ENCODE results near the gene SPRN.

DNA sequence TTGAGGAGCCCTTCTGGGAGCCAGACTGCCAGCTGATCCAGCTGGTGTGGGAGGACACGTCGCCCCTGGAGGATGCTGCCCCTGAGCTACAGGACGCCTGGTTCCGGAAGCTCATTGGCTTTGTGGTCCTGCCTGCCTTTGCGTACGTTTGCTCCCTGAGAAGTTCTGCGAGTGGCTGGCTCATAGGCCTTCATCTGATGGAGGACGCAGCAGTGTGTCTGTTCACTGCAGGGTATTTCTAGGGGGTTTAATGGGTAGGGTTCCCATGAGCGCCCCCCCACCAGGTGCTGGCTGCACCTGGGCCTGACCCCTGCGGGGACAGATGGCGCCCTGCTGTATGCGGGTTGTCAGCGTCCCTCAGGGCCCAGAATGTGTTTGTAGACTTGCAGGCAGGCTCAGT lies 40.4 kb downstream of the SPRN start:
- TF ChIP-seq CTCF (IDR thresholded peaks at IDR 0.05) (no peak), POLR2A (IDR thresholded peaks at IDR 0.05) (no peak), EP300 (IDR thresholded peaks at IDR 0.05) (no peak)

Measured in sigmoid colon (tissue), 4 donors.